HepG2 (cell line): ENCODE measurements around the gene FLYWCH1. TPM values are rescaled to one million over a fixed set of nuclear protein-coding genes. Genes with fewer than 3 reads are reported as not detected.

Source experiments
- ATAC-seq: fragments of 200-7000 bp; cut with Tn5 transposase; 3 replicates; pipeline ENCODE4 v1.9.1; 2020; ENCODE audit warnings: mild to moderate bottlenecking, moderate library complexity
- BruUV-seq: library from RNA; stranded (reverse); fragments of 400-500 nt; replicated peaks from 2 replicates; lab custom pipeline; 2021; lab: Mats Ljungman, UMichigan
- CTCF ChIA-PET: fragments of 300-600 bp; formaldehyde crosslinking; extraction: SDS; loops from one replicate; lab custom pipeline; 2021; ENCODE audit warnings: low total read pairs, inconsistent platforms, low intra/inter-chr PET ratio; lab: Yijun Ruan, JAX
- POLR2A ChIA-PET: fragments of 350-600 bp; sonication (Branson Sonifier 250); formaldehyde crosslinking; loops from one replicate; lab custom pipeline; 2020; ENCODE audit warnings: antibody characterized with exemption, inconsistent platforms; lab: Yijun Ruan, JAX
- DNase-seq: peaks from one replicate; pipeline ENCODE4 v3.0.0-alpha.2; 2015; ENCODE audit warnings: low spot score
- FAIRE-seq: peaks from 3 replicates; lab custom pipeline; 2011; peaks lifted over from hg19 to GRCh38; lab: Jason Lieb, UNC
- H2AFZ ChIP-seq: one replicate; pipeline ENCODE4 v1.6.1; 2011; ENCODE audit warnings: low read length, inconsistent platforms
- H3K27ac ChIP-seq: fragments of 300-600 bp; 3 replicates; pipeline ENCODE4 v1.8.0; 2011; ENCODE audit warnings: mixed run types, mild to moderate bottlenecking, mixed read lengths, low read length, inconsistent platforms; ENCODE audit not compliant: insufficient read depth; ENCODE audit errors: extremely low read length
- H3K27me3 ChIP-seq, 2 experiments: fragments of 200-600 bp in 1 of 2; 2 replicates in 1 of 2; 3 replicates in 1 of 2; pipeline versions ENCODE4 v1.6.0 to v1.8.0; 2011; ENCODE audit warnings: low read length in 2 of 2, mild to moderate bottlenecking in 2 of 2, moderate library complexity in 2 of 2, inconsistent platforms in 1 of 2; ENCODE audit not compliant: insufficient read depth in 2 of 2, control insufficient read depth in 1 of 2
- H3K36me3 ChIP-seq, 2 experiments: fragments of 200-600 bp in 1 of 2; replicated peaks in 1 of 2; 2 replicates in 1 of 2; 3 replicates in 1 of 2; pipeline versions ENCODE4 v1.5.1 to v1.8.0; 2011; ENCODE audit warnings: low read length in 2 of 2, inconsistent platforms in 1 of 2; ENCODE audit not compliant: insufficient read depth in 2 of 2, control insufficient read depth in 1 of 2
- H3K4me1 ChIP-seq: 2 replicates; pipeline ENCODE4 v1.5.1; 2012; ENCODE audit warnings: low read length, inconsistent platforms; ENCODE audit not compliant: insufficient read depth
- H3K4me2 ChIP-seq: 2 replicates; pipeline ENCODE4 v1.6.0; 2011; ENCODE audit warnings: low read depth, low read length, inconsistent platforms
- H3K4me3 ChIP-seq, 3 experiments: fragments of 200-600 bp in 1 of 3; sonication (generic), shearing (Covaris generic) in 1 of 3; replicated peaks in 1 of 3; 2 replicates each; pipeline ENCODE4 v1.5.1; 2011 to 2016; ENCODE audit warnings: low read length in 3 of 3, inconsistent platforms in 2 of 3, low read depth in 2 of 3, mild to moderate bottlenecking in 2 of 3, control low read depth in 1 of 3, mixed read lengths in 1 of 3; ENCODE audit not compliant: insufficient read depth in 1 of 3
- H3K79me2 ChIP-seq: one replicate; pipeline ENCODE4 v1.6.1; 2011; ENCODE audit warnings: low read length, inconsistent platforms; ENCODE audit not compliant: insufficient read depth
- H3K9ac ChIP-seq: 2 replicates; pipeline ENCODE4 v1.6.0; 2011; ENCODE audit warnings: mild to moderate bottlenecking, low read depth, low read length, inconsistent platforms; ENCODE audit not compliant: insufficient read depth
- H3K9me3 ChIP-seq: 2 replicates; pipeline ENCODE4 v1.5.1; 2012; ENCODE audit warnings: mild to moderate bottlenecking, low read length
- H4K20me1 ChIP-seq: 2 replicates; pipeline ENCODE4 v1.6.0; 2011; ENCODE audit warnings: inconsistent platforms, mild to moderate bottlenecking, low read length, moderate library complexity; ENCODE audit not compliant: insufficient read depth
- ETS1 ChIP-seq: sonication (generic); formaldehyde crosslinking; IDR thresholded peaks from 2 replicates; pipeline ENCODE4 v1.4.0; 2020; ENCODE audit warnings: missing genetic modification reagents
- JUNB ChIP-seq: sonication (generic); formaldehyde crosslinking; IDR thresholded peaks from 2 replicates; pipeline ENCODE4 v1.8.0; 2022; ENCODE audit warnings: missing genetic modification reagents, mild to moderate bottlenecking, borderline replicate concordance
- KDM2A ChIP-seq: sonication (generic); formaldehyde crosslinking; IDR thresholded peaks from 2 replicates; pipeline ENCODE4 v1.4.0; 2020; ENCODE audit warnings: low read depth, missing genetic modification reagents, borderline replicate concordance
- ZNF136 ChIP-seq: sonication (generic); formaldehyde crosslinking; IDR thresholded peaks from 2 replicates; pipeline ENCODE4 v1.8.1; 2022; ENCODE audit warnings: low read depth, mild to moderate bottlenecking, moderate library complexity, missing genetic modification reagents
- ZNF549 ChIP-seq: sonication (generic); formaldehyde crosslinking; IDR thresholded peaks from 2 replicates; pipeline ENCODE4 v1.5.0; 2020; ENCODE audit warnings: missing genetic modification reagents
- ZSCAN25 ChIP-seq: sonication (generic); formaldehyde crosslinking; IDR thresholded peaks from 2 replicates; pipeline ENCODE4 v1.8.0; 2022; ENCODE audit warnings: mild to moderate bottlenecking, missing genetic modification reagents
- WGBS: methylation state at CpG from one replicate; pipeline ENCODE4 v1.1.6; 2017; ENCODE audit warnings: low lambda C conversion rate; 5-methylcytosine and 5-hydroxymethylcytosine counted together
- in situ Hi-C: cut with HindIII; loops from 2 replicates; pipeline ENCODE4 v1.10.0; 2017; ENCODE audit warnings: low pct_unique_long_range_greater_than_20kb; ENCODE audit not compliant: extremely low pct_ligation_motif_present
- intact Hi-C: fragments of 100-400 bp; cut with micrococcal nuclease; formaldehyde crosslinking; loops from one replicate; pipeline ENCODE4 v1.10.0; 2022; ENCODE audit not compliant: unreplicated experiment
- polyA plus RNA-seq, 8 experiments: library from polyadenylated mRNA; depleted of rRNA in 3 of 8; stranded (reverse) in 7 of 8; unstranded in 1 of 8; fragments of >200 nt; fragmentation: Illumina TruSeq in 4 of 8; extraction: Trizol in 4 of 8; gene quantifications; 2 replicates each; pipeline versions ENCODE4 v1.2.1 to v1.2.3, GENCODE V29; 2011 to 2016; ENCODE audit warnings: low read depth in 4 of 8, missing spikeins in 1 of 8, mixed read lengths in 1 of 8; ENCODE audit not compliant: insufficient read depth in 1 of 8
- total RNA-seq, 5 experiments: library from RNA; depleted of rRNA; stranded (reverse); fragments of >200 nt; fragmentation: Illumina TruSeq; extraction: Trizol; gene quantifications; 2 replicates each; pipeline ENCODE4 v1.2.3, GENCODE V29; 2016; ENCODE audit warnings: low read depth in 1 of 5
- TF ChIP-seq, protein P1 (sequence below): sonication (generic); formaldehyde crosslinking; conservative IDR thresholded peaks from 2 replicates; pipeline ENCODE4 v1.8.0; 2022; ENCODE audit warnings: low read depth, missing genetic modification reagents
- TF ChIP-seq, protein P2 (sequence below): sonication (generic); formaldehyde crosslinking; IDR thresholded peaks from 2 replicates; pipeline ENCODE4 v1.4.0; 2020; ENCODE audit warnings: mild to moderate bottlenecking, missing genetic modification reagents

Gene FLYWCH1
- total and polyA plus RNA-seq, 2 of the 13 experiments (the other 11 are each of a cell fraction or from before 2014, with no cell fraction given): 7.3 to 12.4 TPM

GRCh38 chr16:2959206-2959605 is 47.5 kb downstream of the FLYWCH1 start:
- Histone ChIP-seq H3K27ac (no peak overlapping the region), H3K36me3 (no peaks in the 10 kb centered on the region), H3K27me3 (peaks cover 6 to 37% of the 10 kb centered on the region in 2 experiments; a peak in 4 of 5 replicates), H4K20me1 (no peaks in the 10 kb centered on the region), H3K4me1 (peaks cover 30% of the 10 kb centered on the region), H2AFZ (no peak overlapping the region), H3K9ac (no peak overlapping the region), H3K9me3 (no peaks in the 10 kb centered on the region), H3K79me2 (no peaks in the 10 kb centered on the region), H3K4me3 (no peak overlapping the region), H3K4me2 (no peak overlapping the region; the same call in 1 of the 2 replicates)
- ChIA-PET POLR2A (no interaction called here), CTCF (no interaction called here)
- intact Hi-C loops: no loop called here
- no peak for TF ChIP-seq KDM2A (CRISPR knock-in tag)
- TF ChIP-seq JUNB: no peak
- TF ChIP-seq ZNF549: no peak
- TF ChIP-seq, protein P1, sequence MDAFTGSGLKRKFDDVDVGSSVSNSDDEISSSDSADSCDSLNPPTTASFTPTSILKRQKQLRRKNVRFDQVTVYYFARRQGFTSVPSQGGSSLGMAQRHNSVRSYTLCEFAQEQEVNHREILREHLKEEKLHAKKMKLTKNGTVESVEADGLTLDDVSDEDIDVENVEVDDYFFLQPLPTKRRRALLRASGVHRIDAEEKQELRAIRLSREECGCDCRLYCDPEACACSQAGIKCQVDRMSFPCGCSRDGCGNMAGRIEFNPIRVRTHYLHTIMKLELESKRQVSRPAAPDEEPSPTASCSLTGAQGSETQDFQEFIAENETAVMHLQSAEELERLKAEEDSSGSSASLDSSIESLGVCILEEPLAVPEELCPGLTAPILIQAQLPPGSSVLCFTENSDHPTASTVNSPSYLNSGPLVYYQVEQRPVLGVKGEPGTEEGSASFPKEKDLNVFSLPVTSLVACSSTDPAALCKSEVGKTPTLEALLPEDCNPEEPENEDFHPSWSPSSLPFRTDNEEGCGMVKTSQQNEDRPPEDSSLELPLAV: no peak
- no peak for TF ChIP-seq ZNF136 (CRISPR knock-in tag)
- TF ChIP-seq ETS1: no peak
- no peak for TF ChIP-seq ZSCAN25 (CRISPR knock-in tag)
- TF ChIP-seq, protein P2, sequence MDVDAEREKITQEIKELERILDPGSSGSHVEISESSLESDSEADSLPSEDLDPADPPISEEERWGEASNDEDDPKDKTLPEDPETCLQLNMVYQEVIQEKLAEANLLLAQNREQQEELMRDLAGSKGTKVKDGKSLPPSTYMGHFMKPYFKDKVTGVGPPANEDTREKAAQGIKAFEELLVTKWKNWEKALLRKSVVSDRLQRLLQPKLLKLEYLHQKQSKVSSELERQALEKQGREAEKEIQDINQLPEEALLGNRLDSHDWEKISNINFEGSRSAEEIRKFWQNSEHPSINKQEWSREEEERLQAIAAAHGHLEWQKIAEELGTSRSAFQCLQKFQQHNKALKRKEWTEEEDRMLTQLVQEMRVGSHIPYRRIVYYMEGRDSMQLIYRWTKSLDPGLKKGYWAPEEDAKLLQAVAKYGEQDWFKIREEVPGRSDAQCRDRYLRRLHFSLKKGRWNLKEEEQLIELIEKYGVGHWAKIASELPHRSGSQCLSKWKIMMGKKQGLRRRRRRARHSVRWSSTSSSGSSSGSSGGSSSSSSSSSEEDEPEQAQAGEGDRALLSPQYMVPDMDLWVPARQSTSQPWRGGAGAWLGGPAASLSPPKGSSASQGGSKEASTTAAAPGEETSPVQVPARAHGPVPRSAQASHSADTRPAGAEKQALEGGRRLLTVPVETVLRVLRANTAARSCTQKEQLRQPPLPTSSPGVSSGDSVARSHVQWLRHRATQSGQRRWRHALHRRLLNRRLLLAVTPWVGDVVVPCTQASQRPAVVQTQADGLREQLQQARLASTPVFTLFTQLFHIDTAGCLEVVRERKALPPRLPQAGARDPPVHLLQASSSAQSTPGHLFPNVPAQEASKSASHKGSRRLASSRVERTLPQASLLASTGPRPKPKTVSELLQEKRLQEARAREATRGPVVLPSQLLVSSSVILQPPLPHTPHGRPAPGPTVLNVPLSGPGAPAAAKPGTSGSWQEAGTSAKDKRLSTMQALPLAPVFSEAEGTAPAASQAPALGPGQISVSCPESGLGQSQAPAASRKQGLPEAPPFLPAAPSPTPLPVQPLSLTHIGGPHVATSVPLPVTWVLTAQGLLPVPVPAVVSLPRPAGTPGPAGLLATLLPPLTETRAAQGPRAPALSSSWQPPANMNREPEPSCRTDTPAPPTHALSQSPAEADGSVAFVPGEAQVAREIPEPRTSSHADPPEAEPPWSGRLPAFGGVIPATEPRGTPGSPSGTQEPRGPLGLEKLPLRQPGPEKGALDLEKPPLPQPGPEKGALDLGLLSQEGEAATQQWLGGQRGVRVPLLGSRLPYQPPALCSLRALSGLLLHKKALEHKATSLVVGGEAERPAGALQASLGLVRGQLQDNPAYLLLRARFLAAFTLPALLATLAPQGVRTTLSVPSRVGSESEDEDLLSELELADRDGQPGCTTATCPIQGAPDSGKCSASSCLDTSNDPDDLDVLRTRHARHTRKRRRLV (CRISPR knock-in tag): no peak
- ATAC-seq: no peak
- in situ Hi-C loops: no loop called here
- no peak for DNase-seq
- no TSS peak for BruUV-seq
- 3% methylated on average over 7 of the region's 10 CpGs for WGBS
- no peak for FAIRE-seq
